Measurements from ENCODE around the gene ACD. TPM values are rescaled to one million over a fixed set of nuclear protein-coding genes. Genes with fewer than 3 reads are reported as not detected.

ACD gene
- total and polyA plus RNA-seq, 2 of the 8 experiments (the other 6 are each of a cell fraction or from before 2014, with no cell fraction given): 34.8 to 58.0 TPM

DNA sequence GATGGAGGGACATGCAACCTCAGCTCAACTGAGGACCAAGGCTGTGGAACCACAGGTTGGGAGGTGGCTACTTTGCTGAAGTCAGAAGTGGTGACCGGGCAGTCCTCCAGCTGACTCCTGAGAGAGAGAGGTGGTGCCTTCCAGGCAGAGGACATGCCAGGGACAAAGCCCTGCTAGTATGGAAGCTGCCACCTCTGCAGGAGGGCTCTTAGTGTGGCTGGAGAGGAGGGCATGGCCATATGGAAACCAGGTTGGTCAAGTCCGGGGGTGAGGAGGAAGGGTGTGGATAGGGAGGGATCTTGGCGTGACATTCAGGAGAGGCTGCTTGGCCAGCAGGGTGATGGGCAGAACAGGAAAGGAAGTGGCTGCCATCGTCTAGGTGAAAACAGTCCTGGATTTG lies 12.2 kb upstream of the ACD start:
- Histone ChIP-seq H3K14ac (ENCODE audit: insufficient read length) (no peak overlapping the region), H3K27ac (ENCODE audit: low read depth, low read length) (no peak overlapping the region), H4K5ac (ENCODE audit: insufficient read length, low read depth, low read length) (no peak overlapping the region), H3K79me1 (ENCODE audit: low read depth, low read length) (no peaks in the 10 kb centered on the region; the same call in 1 of the 2 replicates), H4K8ac (ENCODE audit: extremely low read depth, insufficient read depth, low read length) (no peak overlapping the region), H3K56ac (replicated peaks; ENCODE audit: insufficient read length, low read depth, low read length) (no peak overlapping the region), H2BK5ac (ENCODE audit: low read depth, low read length) (no peak overlapping the region), H2AFZ (ENCODE audit: low read length) (no peak overlapping the region), H3K36me3 (ENCODE audit: control insufficient read depth in 2 of 4, insufficient read depth in 4 of 4, low read length in 3 of 4) (0 out of 8 replicates have a peak, but pooled peaks cover 0 to 3% (median 0%) of the 10 kb centered on the region in 4 experiments), H3K18ac (ENCODE audit: extremely low read depth, low read length) (no peak overlapping the region), H3K9me3 (ENCODE audit: insufficient read depth in 2 of 2, low read depth in 1 of 2, low read length in 1 of 2) (no peaks in the 10 kb centered on the region), H3K23ac (ENCODE audit: insufficient read length) (no peak overlapping the region), H4K20me1 (replicated peaks in 1 of 2; ENCODE audit: control insufficient read depth in 1 of 2, insufficient read depth in 2 of 2, low read length in 2 of 2) (peaks cover 3 to 12% of the 10 kb centered on the region in 2 experiments), H3K9ac (replicated peaks in 1 of 4; ENCODE audit: extremely low read depth in 1 of 4, low read depth in 3 of 4, low read length in 3 of 4) (no peak overlapping the region), H4K91ac (replicated peaks; ENCODE audit: insufficient read length, low read length) (no peak overlapping the region), H2BK20ac (ENCODE audit: low read length) (no peak overlapping the region), H3K79me2 (ENCODE audit: control insufficient read depth in 1 of 2, insufficient read depth in 2 of 2, low read length in 2 of 2) (no peaks in the 10 kb centered on the region), H3K23me2 (ENCODE audit: low read depth, low read length) (no peaks in the 10 kb centered on the region), H3K4ac (replicated peaks; ENCODE audit: insufficient read length, low read depth, low read length) (no peak overlapping the region), H3K4me2 (ENCODE audit: insufficient read depth in 1 of 2, low read depth in 2 of 2, low read length in 2 of 2) (no peak overlapping the region), H2BK120ac (replicated peaks; ENCODE audit: low read depth, low read length) (no peak overlapping the region), H2AK5ac (ENCODE audit: low read depth, low read length) (no peak overlapping the region), H3K4me3 (ENCODE audit: extremely low read depth in 1 of 4, insufficient read depth in 2 of 4, low read depth in 3 of 4, low read length in 4 of 4) (no peak overlapping the region), H3K4me1 (replicated peaks in 1 of 4; ENCODE audit: control insufficient read depth in 3 of 4, insufficient read depth in 4 of 4, low read length in 3 of 4) (peaks cover 0 to 9% (median 4%) of the 10 kb centered on the region in 4 experiments; a peak in 4 of 7 replicates), H3K27me3 (replicated peaks in 1 of 4; ENCODE audit: control insufficient read depth in 3 of 4, extremely low read depth in 1 of 4, insufficient read depth in 3 of 4, low read length in 3 of 4) (no peaks in the 10 kb centered on the region; a peak in 1 of 7 replicates), H2BK15ac (ENCODE audit: low read length) (no peak overlapping the region), H2BK12ac (ENCODE audit: low read depth, low read length) (no peak overlapping the region)
- POLR2A ChIA-PET (ENCODE audit: partially characterized antibody): interaction anchor here (0.8 to 1.8 kb wide), 4 partner anchors 14 to 268 kb away, joined by 3 to 7 read pairs (median 4); partner anchors contain the start of gene GFOD2
- 95% methylated on average over 4 of the region's 4 CpGs; no CpG with 5 or more reads in 1 of the 2 experiments for WGBS, 2 experiments (ENCODE audit: extremely low coverage in 1 of 2, insufficient coverage in 1 of 2, insufficient read length in 1 of 2, insufficient replicate concordance in 2 of 2, low coverage in 1 of 2, low lambda C conversion rate in 2 of 2, missing lambda C conversion rate in 1 of 2)
- FAIRE-seq: no peak
- DNase-seq (ENCODE audit: low read depth in 1 of 2, low spot score in 2 of 2): no peak
- CTCF ChIA-PET (ENCODE audit: partially characterized antibody): interaction anchor here (0.6 to 5.5 kb wide), 69 partner anchors 8 to 964 kb away, joined by 3 to 46 read pairs (median 5); partner anchors contain the start of genes ACD, CARMIL2, EDC4 and GFOD2
- TF ChIP-seq EP300 (IDR thresholded peaks at IDR 0.05; ENCODE audit: borderline replicate concordance in 1 of 2, low read depth in 2 of 2, low read length in 2 of 2) (no peak), ZNF274 (IDR thresholded peaks at IDR 0.05; ENCODE audit: borderline replicate concordance, extremely low read depth, low read length) (no peak), YY1 (IDR thresholded peaks at IDR 0.05; ENCODE audit: low read depth, low read length) (no peak), POU5F1 (IDR thresholded peaks at IDR 0.05; ENCODE audit: low read depth, low read length) (no peak), USF2 (IDR thresholded peaks at IDR 0.05; ENCODE audit: low read length) (no peak), CHD2 (IDR thresholded peaks at IDR 0.05; ENCODE audit: low read length) (no peak), CEBPB (IDR thresholded peaks at IDR 0.05; ENCODE audit: low read depth, low read length) (no peak), CHD1 (IDR thresholded peaks at IDR 0.05; ENCODE audit: low read depth, low read length) (no peak), SIRT6 (IDR thresholded peaks at IDR 0.05; ENCODE audit: low read length) (no peak), CREB1 (IDR thresholded peaks at IDR 0.05) (no peak), BRCA1 (IDR thresholded peaks at IDR 0.05; ENCODE audit: low read depth, low read length) (no peak), CTBP2 (IDR thresholded peaks at IDR 0.05; ENCODE audit: borderline replicate concordance, insufficient read depth, insufficient read length, low read length) (no peak), SRF (IDR thresholded peaks at IDR 0.05; ENCODE audit: low read depth, low read length) (no peak), MAX (IDR thresholded peaks at IDR 0.05) (no peak)
